PC-3 (cell line): ENCODE measurements around the gene CYP4F11. TPM values are rescaled to one million over a fixed set of nuclear protein-coding genes. Genes with fewer than 3 reads are reported as not detected.
"Not testable (repeated sequence)": the region's sequence is repeated elsewhere in the genome, so short reads cannot be mapped to it uniquely, and the experiment has no call there.

Experiments
- ATAC-seq: fragments of 200-7000 bp; cut with Tn5 transposase; 2 replicates; pipeline ENCODE4 v1.9.1; 2020; ENCODE audit warnings: mild to moderate bottlenecking, moderate library complexity
- BruUV-seq: library from RNA; stranded (reverse); fragments of 400-500 nt; replicated peaks from 2 replicates; lab custom pipeline; 2021; lab: Mats Ljungman, UMichigan
- CTCF ChIA-PET: fragments of 300-600 bp; sonication (Branson Sonifier 250); formaldehyde crosslinking; loops from one replicate; lab custom pipeline; 2022; ENCODE audit warnings: antibody characterized with exemption; lab: Charles Lee
- POLR2A ChIA-PET: fragments of 300-600 bp; sonication (Branson Sonifier 250); formaldehyde crosslinking; loops from one replicate; lab custom pipeline; 2022; ENCODE audit warnings: antibody characterized with exemption; ENCODE audit not compliant: unreplicated experiment; lab: Charles Lee
- DNase-seq: peaks from one replicate; pipeline ENCODE4 v3.0.0-alpha.2; 2015
- H2AFZ ChIP-seq: fragments of 300-600 bp; sonication (generic); 2 replicates; pipeline ENCODE4 v1.6.0; 2016; ENCODE audit warnings: antibody characterized with exemption, low read length
- H3F3A ChIP-seq: fragments of 300-600 bp; sonication (generic); one replicate; pipeline ENCODE4 v1.6.0; 2017; ENCODE audit warnings: antibody characterized with exemption, low read length, control low read depth, mild to moderate bottlenecking; ENCODE audit not compliant: unreplicated experiment
- H3K27ac ChIP-seq: fragments of 300-600 bp; sonication (generic); 2 replicates; pipeline ENCODE4 v1.5.1; 2016; ENCODE audit warnings: mild to moderate bottlenecking, low read length
- H3K27me3 ChIP-seq: fragments of 300-600 bp; sonication (generic); 2 replicates; pipeline ENCODE4 v1.6.1; 2016; ENCODE audit warnings: low read length, mixed read lengths
- H3K36me3 ChIP-seq: fragments of 300-600 bp; sonication (generic); 2 replicates; pipeline ENCODE4 v1.6.1; 2016; ENCODE audit warnings: low read depth, mixed run types, low read length, mixed read lengths
- H3K4me1 ChIP-seq: fragments of 300-600 bp; sonication (generic); 2 replicates; pipeline ENCODE4 v1.5.1; 2016; ENCODE audit warnings: low read length; ENCODE audit not compliant: insufficient read depth
- H3K4me2 ChIP-seq: fragments of 300-600 bp; sonication (generic); 2 replicates; pipeline ENCODE4 v1.6.0; 2016; ENCODE audit warnings: low read length
- H3K4me3 ChIP-seq: fragments of 300-600 bp; sonication (generic); 2 replicates; pipeline ENCODE4 v1.5.1; 2016; ENCODE audit warnings: mild to moderate bottlenecking, low read length, mixed read lengths
- H3K79me2 ChIP-seq: fragments of 300-600 bp; sonication (generic); 2 replicates; pipeline ENCODE4 v1.6.1; 2017; ENCODE audit warnings: low read length, mixed read lengths
- H3K9ac ChIP-seq: fragments of 300-600 bp; sonication (generic); 2 replicates; pipeline ENCODE4 v1.6.0; 2016; ENCODE audit warnings: mild to moderate bottlenecking, low read length
- H3K9me2 ChIP-seq: fragments of 300-600 bp; sonication (generic); replicated peaks from 2 replicates; pipeline ENCODE4 v1.6.1; 2016; ENCODE audit warnings: mixed run types, low read length, mixed read lengths
- H3K9me3 ChIP-seq: fragments of 300-600 bp; sonication (generic); 2 replicates; pipeline ENCODE4 v1.6.1; 2016; ENCODE audit warnings: low read length, mixed read lengths
- H4K20me1 ChIP-seq: fragments of 300-600 bp; sonication (generic); 2 replicates; pipeline ENCODE4 v1.6.1; 2016; ENCODE audit warnings: low read length, mixed read lengths
- EZH2 ChIP-seq: fragments of 300-600 bp; sonication (generic); IDR thresholded peaks from one replicate; pipeline ENCODE4 v1.6.1; 2017; ENCODE audit warnings: antibody characterized with exemption, mild to moderate bottlenecking, low read length; ENCODE audit not compliant: unreplicated experiment
- EZH2phosphoT487 ChIP-seq: fragments of 300-600 bp; sonication (generic); IDR thresholded peaks from 2 replicates; pipeline ENCODE4 v1.6.1; 2018; ENCODE audit warnings: mild to moderate bottlenecking, antibody characterized with exemption, low read length, borderline replicate concordance
- intact Hi-C: fragments of 100-400 bp; cut with micrococcal nuclease; formaldehyde crosslinking; loops from 2 replicates; pipeline ENCODE4 v1.9.0; 2023
- total RNA-seq: library from RNA; depleted of rRNA; stranded (reverse); fragments of >200 nt; gene quantifications from 2 replicates; pipeline ENCODE4 v1.2.3, GENCODE V29; 2014
- TF ChIP-seq, protein P1 (sequence below): fragments of 300-600 bp; sonication (generic); conservative IDR thresholded peaks from 2 replicates; pipeline ENCODE4 v1.5.1; 2017; ENCODE audit warnings: antibody characterized with exemption, low read depth, mild to moderate bottlenecking, low read length

CYP4F11 gene
- total RNA-seq, 1 experiment from 2014 or later, result 0.11 TPM

DNA sequence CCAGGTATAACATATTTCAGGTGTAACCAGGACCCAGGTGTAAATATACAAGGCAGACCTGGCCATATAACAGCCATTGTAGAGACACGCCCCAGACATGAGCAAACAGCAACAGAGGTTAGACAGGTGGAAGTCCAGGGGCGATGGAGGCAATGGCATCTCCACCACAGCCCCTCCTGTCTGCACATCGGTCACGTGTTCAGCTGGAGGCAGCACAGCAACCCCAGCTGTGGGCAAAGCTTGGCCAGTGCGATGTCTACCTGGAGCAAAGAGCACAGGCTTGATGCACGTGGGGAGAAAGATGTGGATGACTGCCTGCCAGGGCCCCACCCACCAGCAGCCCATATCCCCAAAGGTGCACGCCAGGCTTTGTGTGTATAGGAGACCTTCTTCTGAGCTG, 40.9 kb downstream of the CYP4F11 start:
- no peak overlapping the region for H2AFZ ChIP-seq
- H3K9me2 ChIP-seq, result no peaks in the 10 kb centered on the region; the same call in 1 of the 2 replicates
- POLR2A ChIA-PET, result no interaction called here
- H4K20me1 ChIP-seq, result no peaks in the 10 kb centered on the region
- no peak overlapping the region for H3K27ac ChIP-seq
- H3K36me3 ChIP-seq, result no peaks in the 10 kb centered on the region
- H3K4me1 ChIP-seq, result no peaks in the 10 kb centered on the region
- no peak overlapping the region for H3K9ac ChIP-seq
- BruUV-seq, result no TSS peak
- no peak overlapping the region for H3K4me3 ChIP-seq
- CTCF ChIA-PET, result no interaction called here
- ATAC-seq (no peak), DNase-seq (no peak)
- H3K27me3 ChIP-seq, result peaks cover 7% of the 10 kb centered on the region; the same call in 1 of the 2 replicates
- TF ChIP-seq EZH2 (no peak), EZH2phosphoT487 (no peak)
- TF ChIP-seq, protein P1, sequence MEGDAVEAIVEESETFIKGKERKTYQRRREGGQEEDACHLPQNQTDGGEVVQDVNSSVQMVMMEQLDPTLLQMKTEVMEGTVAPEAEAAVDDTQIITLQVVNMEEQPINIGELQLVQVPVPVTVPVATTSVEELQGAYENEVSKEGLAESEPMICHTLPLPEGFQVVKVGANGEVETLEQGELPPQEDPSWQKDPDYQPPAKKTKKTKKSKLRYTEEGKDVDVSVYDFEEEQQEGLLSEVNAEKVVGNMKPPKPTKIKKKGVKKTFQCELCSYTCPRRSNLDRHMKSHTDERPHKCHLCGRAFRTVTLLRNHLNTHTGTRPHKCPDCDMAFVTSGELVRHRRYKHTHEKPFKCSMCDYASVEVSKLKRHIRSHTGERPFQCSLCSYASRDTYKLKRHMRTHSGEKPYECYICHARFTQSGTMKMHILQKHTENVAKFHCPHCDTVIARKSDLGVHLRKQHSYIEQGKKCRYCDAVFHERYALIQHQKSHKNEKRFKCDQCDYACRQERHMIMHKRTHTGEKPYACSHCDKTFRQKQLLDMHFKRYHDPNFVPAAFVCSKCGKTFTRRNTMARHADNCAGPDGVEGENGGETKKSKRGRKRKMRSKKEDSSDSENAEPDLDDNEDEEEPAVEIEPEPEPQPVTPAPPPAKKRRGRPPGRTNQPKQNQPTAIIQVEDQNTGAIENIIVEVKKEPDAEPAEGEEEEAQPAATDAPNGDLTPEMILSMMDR, result no peak
- H3K79me2 ChIP-seq, result no peaks in the 10 kb centered on the region
- H3F3A ChIP-seq, result no peaks in the 10 kb centered on the region
- no peaks in the 10 kb centered on the region for H3K9me3 ChIP-seq
- intact Hi-C loops, result no loop called here
- H3K4me2 ChIP-seq, result no peak overlapping the region

DNA sequence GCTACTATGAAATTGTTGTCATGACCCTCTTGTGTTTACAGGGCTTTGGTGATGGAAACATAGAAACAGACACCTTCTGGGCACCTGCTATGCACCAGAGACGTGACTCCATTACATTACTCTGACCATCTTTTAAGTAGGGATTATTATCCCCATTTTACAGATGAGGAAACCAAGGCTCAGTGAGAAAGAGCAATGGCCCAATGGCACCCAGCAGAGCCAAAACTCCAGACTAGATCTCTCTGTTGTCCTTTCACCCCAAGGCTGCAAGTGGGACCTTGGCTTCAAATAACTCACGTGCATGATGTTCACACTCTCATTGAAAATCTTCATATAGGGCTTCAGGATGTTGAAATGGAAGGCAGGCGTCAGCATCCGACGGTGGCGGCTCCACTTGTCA, 42.3 kb downstream of the CYP4F11 start:
- ChIA-PET CTCF (no interaction called here), POLR2A (no interaction called here)
- peaks cover 7% of the 10 kb centered on the region; the same call in 1 of the 2 replicates for H3K27me3 ChIP-seq
- H3K79me2 ChIP-seq, result no peaks in the 10 kb centered on the region
- DNase-seq (no peak), ATAC-seq (no peak)
- H2AFZ ChIP-seq, result no peak overlapping the region
- H3K4me1 ChIP-seq, result no peaks in the 10 kb centered on the region
- H3K27ac ChIP-seq, result no peak overlapping the region
- no peaks in the 10 kb centered on the region for H3F3A ChIP-seq
- H3K36me3 ChIP-seq, result no peaks in the 10 kb centered on the region
- no peak overlapping the region for H3K4me2 ChIP-seq
- TF ChIP-seq, protein P1, result no peak
- TF ChIP-seq EZH2phosphoT487 (no peak), EZH2 (no peak)
- no TSS peak for BruUV-seq
- H3K9me3 ChIP-seq, result no peaks in the 10 kb centered on the region
- no peaks in the 10 kb centered on the region; the same call in 1 of the 2 replicates for H3K9me2 ChIP-seq
- H3K9ac ChIP-seq, result no peak overlapping the region
- intact Hi-C loops, result no loop called here
- no peaks in the 10 kb centered on the region for H4K20me1 ChIP-seq
- H3K4me3 ChIP-seq, result no peak overlapping the region

DNA sequence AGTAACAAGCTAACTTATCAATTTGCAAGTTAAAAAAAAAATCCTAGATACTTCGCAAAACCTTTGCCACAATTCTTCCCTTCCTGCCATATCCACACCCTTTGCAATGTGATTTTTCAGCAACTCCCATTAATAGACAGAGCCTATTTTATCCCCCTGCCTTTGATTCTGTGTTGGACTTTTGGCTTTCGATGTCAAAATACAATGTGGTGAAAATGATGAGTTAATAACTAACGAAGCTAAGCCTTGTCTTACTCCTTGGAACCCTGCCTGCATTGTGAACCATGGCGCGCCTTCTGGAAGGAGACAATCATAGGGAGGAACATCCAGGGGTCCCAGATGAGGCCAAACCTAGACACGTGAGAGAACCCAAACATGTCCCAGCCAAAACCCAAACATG, 42.9 kb downstream of the CYP4F11 start:
- no TSS peak for BruUV-seq
- ChIA-PET CTCF (no interaction called here), POLR2A (no interaction called here)
- H3K9ac ChIP-seq, result no peak overlapping the region
- TF ChIP-seq, protein P1, result no peak
- no peak for TF ChIP-seq EZH2phosphoT487
- TF ChIP-seq EZH2, result no peak
- H3K9me2 ChIP-seq, result no peaks in the 10 kb centered on the region; the same call in 1 of the 2 replicates
- H3K4me1 ChIP-seq, result no peaks in the 10 kb centered on the region
- H3K4me2 ChIP-seq, result no peak overlapping the region
- DNase-seq (no peak), ATAC-seq (no peak)
- no peaks in the 10 kb centered on the region for H3K36me3 ChIP-seq
- H3K79me2 ChIP-seq, result no peaks in the 10 kb centered on the region
- no peaks in the 10 kb centered on the region for H3K9me3 ChIP-seq
- H3F3A ChIP-seq, result no peaks in the 10 kb centered on the region
- intact Hi-C loops, result no loop called here
- H3K27me3 ChIP-seq, result peaks cover 12% of the 10 kb centered on the region
- no peak overlapping the region for H2AFZ ChIP-seq
- no peak overlapping the region for H3K4me3 ChIP-seq
- H3K27ac ChIP-seq, result no peak overlapping the region
- H4K20me1 ChIP-seq, result no peaks in the 10 kb centered on the region

DNA sequence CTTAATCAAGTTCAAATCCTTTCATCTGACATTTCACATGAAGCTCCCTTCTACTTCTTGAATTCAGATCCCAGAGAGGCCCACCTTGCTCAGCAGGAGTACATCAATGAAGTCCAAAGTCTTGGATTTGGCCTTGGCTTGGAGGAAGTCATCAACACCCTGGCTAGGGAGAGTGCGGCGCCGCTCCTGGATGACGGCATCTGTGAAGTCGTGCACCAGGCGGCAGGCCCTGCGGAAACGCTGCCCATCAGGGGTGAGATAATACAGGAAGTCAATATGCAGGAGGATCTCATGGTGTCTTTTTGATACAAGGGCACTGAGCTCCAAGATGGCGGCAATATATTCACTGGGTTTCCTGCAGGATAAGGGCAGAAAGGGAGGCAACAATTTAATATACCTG, 45.0 kb downstream of the CYP4F11 start:
- H3K4me1 ChIP-seq, H3K9me2 ChIP-seq, intact Hi-C loops, H3F3A ChIP-seq, H3K36me3 ChIP-seq, H3K79me2 ChIP-seq, BruUV-seq, H3K4me3 ChIP-seq, CTCF ChIA-PET, H2AFZ ChIP-seq, H3K9me3 ChIP-seq, ATAC-seq, POLR2A ChIA-PET, H3K27ac ChIP-seq, H3K4me2 ChIP-seq, H3K9ac ChIP-seq, H4K20me1 ChIP-seq, DNase-seq: not testable (repeated sequence)
- H3K27me3 ChIP-seq, result peaks cover 28% of the 10 kb centered on the region
